Immature natural killer cell (primary cell): ENCODE data around the gene FAM240B. TPM values are rescaled to one million over a fixed set of nuclear protein-coding genes. Genes with fewer than 3 reads are reported as not detected.

ENCODE experiments used
- DNase-seq, 3 donors: peaks; one replicate each; pipeline ENCODE4 v3.0.0; 2022; ENCODE audit warnings: mixed read lengths in 1 of 3
- H3K27ac Mint-ChIP-seq, 6 donors: one replicate each; pipeline ENCODE4 v1.8.0; 2020; ENCODE audit warnings: mixed read lengths in 6 of 6, mild to moderate bottlenecking in 5 of 6, inconsistent platforms in 4 of 6, moderate library complexity in 3 of 6
- H3K27me3 Mint-ChIP-seq, 3 donors: one replicate each; pipeline ENCODE4 v1.8.0; 2020 to 2021; ENCODE audit warnings: low read depth in 3 of 3, mild to moderate bottlenecking in 3 of 3, mixed read lengths in 3 of 3, moderate library complexity in 3 of 3, inconsistent platforms in 1 of 3
- H3K36me3 Mint-ChIP-seq, 3 donors: one replicate each; pipeline ENCODE4 v1.8.0; 2020; ENCODE audit warnings: mixed read lengths in 3 of 3, inconsistent platforms in 2 of 3, mild to moderate bottlenecking in 2 of 3
- H3K4me1 Mint-ChIP-seq, 2 donors: one replicate each; pipeline ENCODE4 v1.8.0; 2020; ENCODE audit warnings: inconsistent platforms in 2 of 2, mild to moderate bottlenecking in 2 of 2, mixed read lengths in 2 of 2, moderate library complexity in 1 of 2
- H3K4me3 Mint-ChIP-seq, 5 donors: one replicate each; pipeline ENCODE4 v1.8.0; 2020; ENCODE audit warnings: mild to moderate bottlenecking in 5 of 5, mixed read lengths in 5 of 5, inconsistent platforms in 3 of 5, moderate library complexity in 3 of 5
- H3K9me3 Mint-ChIP-seq, 6 donors: one replicate each; pipeline ENCODE4 v1.8.0; 2020; ENCODE audit warnings: mild to moderate bottlenecking in 6 of 6, mixed read lengths in 6 of 6, inconsistent platforms in 4 of 6, moderate library complexity in 3 of 6
- polyA plus RNA-seq, 3 donors: library from polyadenylated mRNA; unstranded; fragments of 300-500 nt; fragmentation: Illumina TruSeq; gene quantifications; one replicate each; pipeline ENCODE4 v1.2.3, GENCODE V29; 2021

The FAM240B gene
- polyA plus RNA-seq, 3 donors from 2014 or later, result not detected

DNA sequence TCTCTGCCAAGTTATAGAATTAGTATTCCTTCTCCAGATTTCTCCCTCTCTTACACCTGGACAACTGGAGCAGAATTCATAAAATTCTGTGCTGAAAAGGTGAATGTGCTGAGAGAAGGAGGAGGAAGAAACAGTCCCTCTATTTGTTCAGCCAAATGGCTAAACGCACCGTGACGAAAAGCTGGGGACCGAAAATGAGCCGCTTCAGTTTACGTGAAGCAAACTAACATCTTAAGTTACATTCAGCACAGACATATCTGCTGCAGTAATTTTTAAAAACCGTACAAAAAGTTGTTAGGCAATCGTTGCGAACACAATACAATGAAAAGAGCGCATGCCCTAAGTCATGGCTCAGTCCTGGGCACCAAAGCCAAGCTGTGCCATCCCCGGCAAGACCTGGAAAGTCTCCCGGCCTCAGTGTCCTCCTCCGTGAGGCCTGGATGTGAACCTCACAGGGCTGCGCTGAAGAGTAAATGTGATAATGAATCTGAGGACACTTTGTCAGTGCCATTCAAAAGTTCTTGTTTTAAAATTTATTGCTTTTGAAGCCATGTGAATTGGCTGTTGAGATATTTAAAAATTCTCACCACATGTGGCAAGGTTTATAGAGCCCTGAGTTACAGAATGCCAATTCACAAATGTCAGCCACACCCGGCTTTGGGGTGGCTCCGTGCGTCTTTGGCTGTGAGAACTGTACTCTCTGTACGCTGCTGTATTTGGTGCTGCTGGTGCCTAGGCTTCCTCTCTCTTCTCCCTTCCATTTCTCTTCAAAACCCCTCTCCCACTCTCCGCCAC is 46.3 kb downstream of the FAM240B start:
- no peaks in the 10 kb centered on the region for H3K9me3 Mint-ChIP-seq
- H3K36me3 Mint-ChIP-seq, result no peaks in the 10 kb centered on the region
- no peak for DNase-seq
- H3K4me3 Mint-ChIP-seq, result peak overlapping the region in 2 of 5 donors; percentile 19 to 53
- no peak overlapping the region for H3K27ac Mint-ChIP-seq
- H3K4me1 Mint-ChIP-seq, result peaks cover 2 to 29% of the 10 kb centered on the region in 2 donors
- peaks cover 1 to 7% (median 3%) of the 10 kb centered on the region in 3 donors for H3K27me3 Mint-ChIP-seq

DNA sequence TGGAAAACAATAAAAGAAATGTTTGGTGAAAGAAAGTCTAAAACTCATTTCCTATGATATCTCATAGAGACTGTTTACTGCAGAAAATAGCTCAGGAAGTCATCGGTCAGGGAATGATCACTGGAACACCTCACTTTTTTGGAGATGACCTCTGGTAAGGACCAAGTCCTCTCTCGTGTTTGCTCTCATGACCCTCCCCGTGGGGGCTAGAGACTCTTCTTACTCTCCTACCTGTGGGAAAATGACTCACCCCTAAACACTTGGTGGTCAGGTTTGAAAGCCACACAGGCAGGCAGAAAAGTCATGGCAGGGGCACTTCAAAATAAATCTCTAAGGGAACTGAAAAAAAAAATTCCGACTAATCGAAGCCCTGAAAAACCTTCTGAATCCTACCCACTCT is 48.2 kb downstream of the FAM240B start:
- no peak for DNase-seq
- peaks cover 2 to 29% of the 10 kb centered on the region in 2 donors for H3K4me1 Mint-ChIP-seq
- peaks cover 1 to 5% (median 3%) of the 10 kb centered on the region in 3 donors for H3K27me3 Mint-ChIP-seq
- H3K4me3 Mint-ChIP-seq, result no peak overlapping the region
- no peaks in the 10 kb centered on the region for H3K36me3 Mint-ChIP-seq
- H3K27ac Mint-ChIP-seq, result peak overlapping the region in 1 of 6 donors; percentile 44
- H3K9me3 Mint-ChIP-seq, result no peaks in the 10 kb centered on the region

DNA sequence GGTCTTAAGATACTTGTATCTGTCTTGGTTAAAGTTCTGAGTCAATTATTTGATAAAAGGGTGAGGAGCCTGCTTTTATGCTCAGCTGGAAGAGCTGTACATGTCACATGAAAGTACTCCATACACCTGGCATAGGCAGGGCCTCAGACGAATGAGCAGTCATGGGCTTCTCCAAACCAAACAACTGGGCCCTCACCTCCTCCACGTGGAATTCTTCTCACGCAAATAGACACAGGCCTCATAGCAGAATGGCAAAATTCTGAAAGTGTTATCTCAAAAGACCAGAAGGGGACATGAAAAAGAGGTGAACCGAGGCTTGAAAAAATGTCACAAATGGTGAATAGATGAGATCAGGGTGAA is 48.6 kb downstream of the FAM240B start:
- peak overlapping the region in 2 of 6 donors; percentile 44 to 50 for H3K27ac Mint-ChIP-seq
- peak overlapping the region in 1 of 5 donors; percentile 22 for H3K4me3 Mint-ChIP-seq
- H3K9me3 Mint-ChIP-seq, result no peaks in the 10 kb centered on the region
- no peaks in the 10 kb centered on the region for H3K36me3 Mint-ChIP-seq
- DNase-seq, result no peak
- H3K4me1 Mint-ChIP-seq, result peaks cover 2 to 29% of the 10 kb centered on the region in 2 donors
- peaks cover 1 to 5% (median 3%) of the 10 kb centered on the region in 3 donors for H3K27me3 Mint-ChIP-seq

DNA sequence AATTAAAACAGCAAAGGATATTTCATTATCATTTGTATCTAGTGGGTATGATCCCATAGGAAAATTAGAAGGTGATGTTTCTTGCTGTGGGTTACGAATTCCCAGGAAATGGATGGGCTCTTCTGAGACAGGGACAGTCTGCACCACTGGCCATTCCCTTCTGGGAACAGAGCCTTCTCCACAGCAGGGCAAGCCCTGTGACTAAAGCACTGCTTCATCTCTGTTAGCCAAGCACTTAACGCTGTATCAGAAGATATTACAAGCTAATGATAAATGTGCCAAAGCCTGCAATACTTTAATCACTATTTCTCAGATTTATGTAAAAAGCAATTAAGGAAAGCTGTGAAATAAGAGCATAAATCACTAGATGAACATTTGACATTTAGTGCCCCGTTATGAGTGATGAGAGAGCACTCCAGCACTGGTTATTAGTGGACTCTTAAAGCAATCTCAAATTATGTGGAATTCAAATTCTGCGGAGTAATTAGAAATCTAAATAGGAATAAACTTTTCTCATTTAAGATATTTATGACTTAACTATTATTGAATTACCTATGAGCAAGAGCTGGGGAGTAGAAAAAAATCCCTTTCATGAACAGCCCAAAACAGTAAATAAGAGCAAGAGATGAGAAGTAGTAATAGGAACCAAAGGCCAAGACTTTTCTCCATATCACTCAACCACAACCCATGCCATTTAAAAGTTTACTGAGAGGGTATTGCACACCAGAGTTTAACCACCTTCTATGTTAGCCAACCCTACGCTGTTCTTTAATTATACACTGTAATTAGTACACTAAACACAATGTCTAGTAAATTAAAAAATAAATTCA is 49.2 kb downstream of the FAM240B start:
- H3K27me3 Mint-ChIP-seq, result peaks cover 2 to 3% (median 2%) of the 10 kb centered on the region in 3 donors
- peaks cover 0 to 3% (median 0%) of the 10 kb centered on the region in 3 donors for H3K36me3 Mint-ChIP-seq
- H3K27ac Mint-ChIP-seq, result peak overlapping the region in 1 of 6 donors; percentile 44
- no peak overlapping the region for H3K4me3 Mint-ChIP-seq
- no peak for DNase-seq
- peaks cover 2 to 29% of the 10 kb centered on the region in 2 donors for H3K4me1 Mint-ChIP-seq
- no peaks in the 10 kb centered on the region for H3K9me3 Mint-ChIP-seq

DNA sequence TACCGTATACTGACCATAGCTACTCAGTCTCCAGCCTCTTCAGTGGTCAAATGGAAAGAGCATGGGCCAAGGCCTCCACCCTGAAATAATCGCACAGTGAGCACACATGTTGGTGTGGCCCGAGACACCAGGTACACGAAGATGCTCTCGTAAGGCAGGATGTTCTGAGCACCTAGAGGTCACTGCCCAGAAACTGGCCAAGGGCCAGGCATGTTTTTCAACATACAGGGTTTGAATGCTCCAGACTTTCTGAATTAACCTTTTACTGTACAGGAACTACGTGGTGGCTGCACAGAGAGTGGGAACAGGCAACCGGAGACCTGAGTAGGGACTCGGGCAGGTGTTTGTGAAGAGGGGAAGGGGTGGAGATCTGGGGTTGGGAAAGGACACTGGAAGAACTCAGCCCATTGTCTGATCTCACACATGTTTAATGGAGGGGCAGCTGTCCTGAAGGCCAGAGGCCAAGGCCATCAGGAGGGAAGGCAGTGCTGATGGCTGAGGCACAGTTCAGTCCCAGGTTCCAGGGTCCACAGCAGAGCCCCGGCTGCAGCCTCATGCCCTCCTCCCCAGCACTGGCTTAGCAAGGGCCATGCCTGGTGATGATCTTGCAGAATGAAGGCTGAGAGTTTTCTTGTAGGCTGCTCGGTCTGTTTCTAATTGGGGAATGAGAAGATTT is 51.0 kb downstream of the FAM240B start:
- Mint-ChIP-seq H3K27me3 (peaks cover 2 to 4% (median 3%) of the 10 kb centered on the region in 3 donors), H3K27ac (no peak overlapping the region), H3K4me1 (peaks cover 2 to 25% of the 10 kb centered on the region in 2 donors), H3K36me3 (peaks cover 0 to 4% (median 0%) of the 10 kb centered on the region in 3 donors), H3K9me3 (no peaks in the 10 kb centered on the region), H3K4me3 (no peak overlapping the region)
- no peak for DNase-seq

DNA sequence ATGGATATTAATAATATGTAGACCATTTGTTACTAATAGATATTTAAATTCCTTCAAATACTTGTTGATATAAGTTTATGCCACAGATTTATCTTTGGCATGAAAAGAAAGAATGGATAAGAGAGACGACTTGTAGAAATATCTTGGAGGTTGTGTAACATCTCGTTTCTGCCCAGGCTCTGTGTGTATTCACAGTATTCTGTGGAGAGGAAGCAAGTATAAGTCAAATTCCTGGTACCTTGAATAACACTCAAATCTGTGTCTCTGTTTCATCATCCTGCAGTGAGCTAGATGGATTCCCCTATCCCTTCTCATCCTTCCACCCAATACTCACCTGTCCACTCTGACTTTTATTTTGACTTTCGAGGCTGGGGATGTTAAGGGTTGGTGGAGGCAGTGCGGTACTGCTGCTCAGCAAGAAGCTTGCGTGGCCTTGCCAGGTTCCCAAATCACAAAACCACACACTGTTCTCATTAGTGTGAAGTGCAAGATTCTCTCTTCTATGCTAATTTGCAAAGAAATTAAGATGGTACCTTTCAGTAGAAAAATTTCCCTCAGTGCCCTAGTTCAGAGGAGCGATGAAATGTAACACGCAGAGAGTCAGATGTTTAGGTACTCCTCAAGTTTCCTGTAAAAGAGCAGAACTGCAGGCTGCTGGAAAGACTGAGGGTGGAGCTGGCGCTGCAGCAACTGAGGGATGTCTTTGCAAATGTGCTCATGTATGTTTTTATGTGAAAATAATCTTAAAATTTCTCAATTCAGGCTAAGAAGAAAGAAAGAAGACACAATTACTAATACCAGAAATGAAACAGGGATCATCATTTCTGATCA is 57.0 kb downstream of the FAM240B start:
- no peak for DNase-seq
- H3K4me3 Mint-ChIP-seq, result no peak overlapping the region
- H3K27me3 Mint-ChIP-seq, result peaks cover 1 to 11% (median 2%) of the 10 kb centered on the region in 3 donors
- no peaks in the 10 kb centered on the region for H3K4me1 Mint-ChIP-seq
- no peak overlapping the region for H3K27ac Mint-ChIP-seq
- no peaks in the 10 kb centered on the region for H3K9me3 Mint-ChIP-seq
- H3K36me3 Mint-ChIP-seq, result peaks cover 0 to 4% (median 0%) of the 10 kb centered on the region in 3 donors

DNA sequence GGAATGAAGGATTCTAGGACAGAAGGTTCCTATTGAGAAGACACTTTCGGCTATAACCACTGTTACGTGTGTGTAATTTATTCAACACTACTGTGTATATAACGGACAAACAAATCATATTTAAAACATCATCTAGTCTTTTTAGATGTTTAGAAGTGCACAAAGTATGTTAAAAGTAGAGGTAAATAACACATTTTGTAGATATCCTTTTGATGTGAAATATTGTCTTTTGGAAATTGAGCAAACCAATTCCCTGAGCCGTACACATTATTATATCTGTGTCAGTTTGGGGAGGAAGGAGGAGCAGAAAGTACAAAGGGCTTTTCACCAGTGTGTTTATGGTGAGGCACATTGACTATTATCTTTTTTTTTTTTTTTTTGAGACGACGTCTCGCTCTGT is 60.4 kb downstream of the FAM240B start:
- Mint-ChIP-seq H3K36me3 (no peaks in the 10 kb centered on the region), H3K27ac (no peak overlapping the region), H3K27me3 (peaks cover 0 to 13% (median 0%) of the 10 kb centered on the region in 3 donors), H3K4me3 (no peak overlapping the region), H3K9me3 (no peaks in the 10 kb centered on the region), H3K4me1 (no peaks in the 10 kb centered on the region)
- DNase-seq, result no peak

DNA sequence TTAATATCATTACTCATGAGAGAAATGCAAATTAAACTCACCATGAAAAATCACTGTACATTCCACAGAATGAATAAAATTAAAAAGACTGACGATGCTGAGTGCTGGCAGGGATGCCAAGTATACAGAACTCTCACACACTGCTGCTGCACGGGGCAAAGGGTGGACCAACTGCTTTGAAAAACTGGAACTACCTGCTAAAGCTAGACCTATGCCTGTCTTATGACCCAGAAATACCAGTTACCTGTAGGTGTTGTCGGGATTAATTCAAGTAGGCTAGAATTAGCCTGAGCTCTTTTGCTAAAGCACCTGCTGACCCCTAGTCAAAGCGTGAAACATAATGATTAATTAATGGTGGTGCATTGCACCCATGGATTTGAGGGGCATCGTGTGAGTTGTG is 63.0 kb downstream of the FAM240B start:
- no peaks in the 10 kb centered on the region for H3K9me3 Mint-ChIP-seq
- H3K36me3 Mint-ChIP-seq, result no peaks in the 10 kb centered on the region
- no peak overlapping the region for H3K4me3 Mint-ChIP-seq
- H3K4me1 Mint-ChIP-seq, result no peaks in the 10 kb centered on the region
- no peak for DNase-seq
- H3K27me3 Mint-ChIP-seq, result peaks cover 0 to 9% (median 0%) of the 10 kb centered on the region in 3 donors
- H3K27ac Mint-ChIP-seq, result no peak overlapping the region

DNA sequence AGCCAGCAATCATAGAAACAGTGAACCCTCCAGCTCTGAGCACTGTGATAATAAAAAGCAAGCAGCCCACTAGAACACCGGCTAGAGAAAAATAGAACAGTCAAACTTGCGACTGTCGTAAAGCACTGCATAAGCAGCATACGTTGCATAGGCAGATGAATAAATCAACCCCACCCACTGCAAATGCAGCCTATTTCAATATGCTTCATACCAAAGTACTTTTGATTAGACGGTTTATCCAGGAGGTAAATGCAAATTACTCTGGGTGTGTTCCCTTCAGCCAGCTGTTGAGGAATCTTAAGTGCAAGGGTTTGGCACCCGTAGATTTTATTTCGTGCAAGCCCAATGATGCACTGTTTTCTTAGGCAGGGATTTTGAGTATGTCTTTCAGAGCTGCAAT is 67.4 kb downstream of the FAM240B start:
- no peak for DNase-seq
- Mint-ChIP-seq H3K4me3 (no peak overlapping the region), H3K36me3 (no peaks in the 10 kb centered on the region), H3K4me1 (no peaks in the 10 kb centered on the region), H3K27me3 (peaks cover 1 to 6% (median 4%) of the 10 kb centered on the region in 3 donors), H3K9me3 (no peaks in the 10 kb centered on the region), H3K27ac (no peak overlapping the region)

DNA sequence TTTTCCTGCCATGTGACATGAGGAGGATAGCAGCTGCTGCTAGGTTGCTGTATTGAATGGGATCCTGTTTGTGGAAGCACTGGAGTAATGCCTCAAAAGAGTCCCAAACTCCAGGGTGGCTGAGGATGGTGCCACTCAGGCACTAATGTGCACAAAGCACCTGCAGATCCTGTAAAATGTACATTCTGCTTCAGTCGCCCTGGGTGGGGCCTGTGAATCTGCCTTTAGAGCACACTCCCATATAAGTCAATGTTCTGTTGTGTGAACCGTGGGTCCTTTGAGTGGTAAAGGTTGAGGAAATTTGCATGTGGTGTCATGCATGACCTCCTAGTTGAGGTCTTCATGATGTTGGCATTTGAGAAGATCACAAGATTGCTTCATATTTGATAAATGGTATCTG is 67.9 kb downstream of the FAM240B start:
- Mint-ChIP-seq H3K4me3 (no peak overlapping the region), H3K36me3 (no peaks in the 10 kb centered on the region), H3K4me1 (no peaks in the 10 kb centered on the region), H3K9me3 (no peaks in the 10 kb centered on the region), H3K27me3 (peaks cover 1 to 6% (median 4%) of the 10 kb centered on the region in 3 donors), H3K27ac (no peak overlapping the region)
- DNase-seq, result no peak

DNA sequence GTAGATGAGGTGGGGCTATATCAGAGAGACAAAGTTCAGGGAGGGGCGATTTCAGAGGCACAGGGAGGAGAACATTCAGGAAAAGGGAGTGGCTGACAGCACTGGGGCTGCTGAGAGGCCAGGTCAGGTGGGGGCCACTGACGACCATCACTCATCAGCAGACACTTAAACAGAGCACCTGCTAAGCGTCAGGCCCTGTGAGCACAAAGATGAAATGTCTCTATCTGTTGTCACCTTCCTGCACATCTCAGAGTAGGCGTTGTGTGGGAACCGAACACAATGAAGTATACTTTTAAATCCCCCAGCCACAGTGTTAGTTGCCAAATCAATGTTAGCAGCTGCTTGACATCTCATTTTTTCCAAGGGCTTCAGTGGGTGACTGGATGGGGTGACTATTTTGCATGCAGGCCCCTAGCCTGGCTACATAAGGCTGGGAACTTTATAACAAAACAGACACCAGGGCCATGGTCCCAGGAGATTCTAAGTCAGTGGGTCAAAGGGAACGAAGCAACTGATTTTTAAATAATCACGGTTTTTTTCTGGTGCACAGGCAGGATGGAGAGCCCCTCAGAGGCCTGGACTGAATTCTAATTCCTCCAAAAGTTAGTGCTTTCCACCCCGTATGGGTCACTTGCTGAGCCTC is 68.4 kb downstream of the FAM240B start:
- no peaks in the 10 kb centered on the region for H3K4me1 Mint-ChIP-seq
- H3K9me3 Mint-ChIP-seq, result no peaks in the 10 kb centered on the region
- no peak overlapping the region for H3K4me3 Mint-ChIP-seq
- H3K27ac Mint-ChIP-seq, result no peak overlapping the region
- no peak for DNase-seq
- H3K36me3 Mint-ChIP-seq, result no peaks in the 10 kb centered on the region
- H3K27me3 Mint-ChIP-seq, result peaks cover 1 to 6% (median 4%) of the 10 kb centered on the region in 3 donors

DNA sequence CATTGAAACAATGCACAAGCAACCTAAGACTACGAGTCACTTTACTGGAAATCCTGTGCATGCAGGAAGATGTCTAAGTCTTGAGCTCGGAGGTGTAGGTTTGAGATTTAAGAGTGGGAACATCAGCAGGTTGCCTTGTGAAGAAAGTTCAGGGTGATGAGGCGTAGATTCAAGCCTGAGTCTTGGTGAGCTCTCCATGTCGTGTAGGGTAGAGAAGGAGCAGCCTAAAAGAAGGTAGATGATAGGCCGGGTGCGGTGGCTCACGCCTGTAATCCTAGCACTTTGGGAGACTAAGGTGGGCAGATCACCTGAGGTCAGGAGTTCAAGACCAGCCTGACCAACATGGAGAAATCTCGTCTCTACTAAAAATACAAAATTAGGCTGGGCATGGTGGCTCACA is 69.4 kb downstream of the FAM240B start:
- H3K27me3 Mint-ChIP-seq, result peaks cover 1 to 5% (median 4%) of the 10 kb centered on the region in 3 donors
- H3K4me3 Mint-ChIP-seq, result no peak overlapping the region
- H3K9me3 Mint-ChIP-seq, result no peaks in the 10 kb centered on the region
- no peak overlapping the region for H3K27ac Mint-ChIP-seq
- H3K36me3 Mint-ChIP-seq, result no peaks in the 10 kb centered on the region
- no peak for DNase-seq
- H3K4me1 Mint-ChIP-seq, result no peaks in the 10 kb centered on the region
